ENCODE measurements around the gene C2CD5.
A peak's percentile ranks its signal among the peaks of the same experiment; 100 is the strongest.
"Not testable (repeated sequence)": the region's sequence is repeated elsewhere in the genome, so short reads cannot be mapped to it uniquely, and the experiment has no call there.

The C2CD5 gene

DNA sequence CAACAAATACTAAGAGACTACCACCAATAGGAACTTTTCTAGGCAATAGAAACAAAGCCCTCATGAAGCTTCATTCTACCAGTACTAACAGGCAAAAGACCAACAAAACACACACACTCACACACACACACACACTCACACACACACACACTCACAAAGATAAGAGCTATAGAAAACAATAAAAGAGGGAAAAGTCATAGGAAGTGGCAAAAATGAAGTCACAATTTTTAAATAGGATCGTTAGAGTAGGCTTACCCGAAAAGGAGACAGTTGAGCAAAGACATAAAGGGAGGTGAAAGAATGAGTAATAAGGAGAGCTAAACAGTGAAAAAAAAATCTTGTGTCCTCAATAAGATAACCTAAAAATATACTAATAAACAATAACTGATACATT is 66.5 kb downstream of the C2CD5 start:
- Mint-ChIP-seq H3K9me3 (no peaks in the 10 kb centered on the region), H3K36me3 (ENCODE audit: low read depth) (peaks cover 30% of the 10 kb centered on the region), H3K27ac (peak overlapping the region; percentile 54), H3K4me1 (ENCODE audit: low read depth) (peaks cover 23% of the 10 kb centered on the region), H3K4me3 (no peak overlapping the region), H3K27me3 (ENCODE audit: low read depth) (no peaks in the 10 kb centered on the region)
- no peak for DNase-seq (ENCODE audit: low spot score)

DNA sequence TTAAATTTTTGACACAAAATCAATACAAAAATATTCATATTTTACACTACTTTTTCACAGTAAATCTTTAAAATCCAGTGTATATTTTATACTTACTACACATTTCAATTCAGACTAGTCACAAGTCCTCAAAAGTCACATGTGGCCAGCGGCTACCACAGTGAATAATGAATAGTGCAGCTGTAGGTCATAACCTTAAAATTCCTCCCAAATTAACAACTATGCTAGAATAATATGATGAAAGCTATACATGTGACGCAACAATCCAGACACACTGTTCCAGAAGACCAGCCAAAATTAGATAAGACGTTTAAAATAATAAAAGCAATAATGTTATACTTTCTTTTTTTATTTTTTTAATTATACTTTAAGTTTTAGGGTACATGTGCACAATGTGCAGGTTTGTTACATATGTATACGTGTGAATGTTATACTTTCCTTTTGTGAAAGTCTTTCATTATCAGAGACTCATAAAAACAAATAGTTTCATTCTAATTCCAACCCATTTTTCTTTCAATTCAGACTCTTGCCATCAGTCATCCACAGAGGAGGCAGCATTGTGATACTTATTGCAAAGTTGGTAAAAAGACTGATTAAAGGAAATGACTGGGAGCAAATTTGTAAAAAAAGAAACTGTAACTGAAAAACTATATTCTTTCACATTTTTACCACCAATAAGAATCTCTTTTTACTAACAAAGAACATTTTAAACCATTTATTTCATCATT is 67.0 kb downstream of the C2CD5 start:
- Mint-ChIP-seq H3K4me1 (ENCODE audit: low read depth) (peaks cover 23% of the 10 kb centered on the region), H3K36me3 (ENCODE audit: low read depth) (peaks cover 28% of the 10 kb centered on the region), H3K4me3 (no peak overlapping the region), H3K27ac (peak overlapping the region; percentile 54), H3K9me3 (no peaks in the 10 kb centered on the region), H3K27me3 (ENCODE audit: low read depth) (no peaks in the 10 kb centered on the region)
- no peak for DNase-seq (ENCODE audit: low spot score)

DNA sequence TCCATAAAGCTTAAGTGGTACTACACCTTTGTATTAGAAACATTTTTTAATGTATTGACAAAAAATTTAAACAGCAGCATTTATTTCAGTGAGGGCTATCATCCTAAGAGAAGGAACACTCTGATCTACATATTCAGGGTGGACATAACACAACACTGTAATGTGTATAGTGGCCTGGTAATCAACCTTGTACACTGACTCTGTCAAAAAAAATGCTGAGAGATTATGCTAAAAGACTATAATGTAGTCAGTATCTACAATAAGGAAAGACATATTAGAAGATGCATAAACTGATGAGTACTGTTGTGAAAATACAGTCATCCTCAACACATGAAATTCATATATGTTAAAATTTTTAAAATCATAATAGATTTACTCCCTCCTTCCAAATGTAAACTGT is 68.2 kb downstream of the C2CD5 start:
- Mint-ChIP-seq H3K4me3 (no peak overlapping the region), H3K27ac (no peak overlapping the region), H3K4me1 (ENCODE audit: low read depth) (peaks cover 23% of the 10 kb centered on the region), H3K27me3 (ENCODE audit: low read depth) (no peaks in the 10 kb centered on the region), H3K9me3 (no peaks in the 10 kb centered on the region), H3K36me3 (ENCODE audit: low read depth) (peaks cover 21% of the 10 kb centered on the region)
- no peak for DNase-seq (ENCODE audit: low spot score)

DNA sequence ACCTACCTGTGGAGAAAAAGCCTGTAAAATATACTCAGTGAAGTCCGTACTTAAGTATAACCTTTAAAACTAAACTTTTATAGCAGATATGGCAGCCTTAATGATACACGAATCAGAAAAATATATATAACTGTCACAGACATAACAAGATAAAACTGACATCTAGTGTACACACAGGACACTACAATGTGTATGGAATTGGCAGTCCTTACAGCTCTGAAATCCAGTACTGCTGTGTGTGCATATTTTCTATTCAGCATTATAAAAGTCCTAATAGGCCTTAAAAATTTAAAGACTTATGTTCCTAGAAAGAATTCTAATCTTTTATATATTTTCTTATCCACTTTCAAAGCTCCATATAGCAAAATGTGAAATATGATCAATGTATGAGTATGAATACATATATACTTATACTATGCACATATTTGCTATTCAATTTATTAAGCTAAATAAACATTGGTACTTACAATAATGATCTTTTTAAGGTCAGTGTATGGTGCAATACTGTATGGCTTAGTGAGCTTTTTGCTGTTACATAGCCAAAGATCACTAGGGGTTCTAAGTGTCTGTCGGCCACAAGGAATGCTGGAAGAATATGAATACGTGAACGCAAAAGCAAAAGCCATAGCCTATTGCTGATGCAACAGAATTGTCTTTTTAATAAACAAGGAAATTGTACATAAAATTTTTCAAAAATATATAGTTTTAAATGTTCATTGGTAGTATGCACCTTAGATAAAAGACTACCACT is 69.2 kb downstream of the C2CD5 start:
- H3K36me3 Mint-ChIP-seq (ENCODE audit: low read depth): peaks cover 27% of the 10 kb centered on the region
- H3K4me3 Mint-ChIP-seq: no peak overlapping the region
- peaks cover 19% of the 10 kb centered on the region for H3K4me1 Mint-ChIP-seq (ENCODE audit: low read depth)

DNA sequence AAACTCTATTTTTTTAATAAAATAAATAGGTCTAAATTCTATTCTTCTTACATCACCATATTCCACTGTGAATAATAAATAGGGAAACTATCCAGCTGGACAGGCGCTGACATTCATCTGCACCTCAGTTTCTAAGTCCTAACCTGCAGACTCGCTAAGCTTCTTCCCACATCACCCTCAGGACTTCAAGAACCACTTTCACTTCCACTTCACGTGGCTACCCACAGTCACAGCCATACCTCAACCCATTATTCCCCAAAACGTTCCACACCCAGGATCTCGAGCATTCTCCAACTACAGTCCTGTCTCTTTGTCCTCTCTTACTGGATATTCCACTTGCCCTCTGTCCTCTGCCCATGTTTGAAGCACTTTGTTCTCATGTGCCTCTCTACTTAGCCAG is 71.1 kb downstream of the C2CD5 start:
- Mint-ChIP-seq H3K27me3 (ENCODE audit: low read depth) (no peaks in the 10 kb centered on the region), H3K36me3 (ENCODE audit: low read depth) (peaks cover 32% of the 10 kb centered on the region), H3K4me3 (no peak overlapping the region), H3K27ac (no peak overlapping the region), H3K9me3 (no peaks in the 10 kb centered on the region), H3K4me1 (ENCODE audit: low read depth) (peaks cover 11% of the 10 kb centered on the region)
- DNase-seq (ENCODE audit: low spot score): no peak

More for the DNA sequence above, 69.2 kb downstream of the C2CD5 start:
- no peak for DNase-seq (ENCODE audit: low spot score)
- Mint-ChIP-seq H3K27ac (no peak overlapping the region), H3K27me3 (ENCODE audit: low read depth) (no peaks in the 10 kb centered on the region), H3K9me3 (no peaks in the 10 kb centered on the region)

DNA sequence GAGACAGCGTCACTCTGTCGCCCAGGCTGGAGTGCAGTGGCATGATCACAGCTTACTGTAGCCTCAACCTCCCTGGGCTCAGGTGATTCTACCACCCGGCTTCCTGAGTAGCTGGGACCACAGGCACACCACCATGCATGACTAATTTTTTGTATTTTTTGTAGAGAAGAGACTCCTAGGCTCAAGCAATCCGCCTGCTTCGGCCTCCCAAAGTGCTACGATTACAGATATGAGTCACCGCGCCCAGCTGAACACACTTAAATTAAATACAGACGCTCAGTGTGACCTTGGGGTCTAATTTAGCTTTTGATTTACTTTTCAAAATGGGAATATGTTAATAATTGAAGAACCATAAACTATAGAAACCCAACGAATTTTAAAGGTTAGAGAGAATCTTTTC is 77.2 kb downstream of the C2CD5 start:
- no peak overlapping the region for H3K4me3 Mint-ChIP-seq
- no peaks in the 10 kb centered on the region for H3K9me3 Mint-ChIP-seq
- DNase-seq (ENCODE audit: low spot score): no peak
- H3K27ac Mint-ChIP-seq: no peak overlapping the region
- no peaks in the 10 kb centered on the region for H3K27me3 Mint-ChIP-seq (ENCODE audit: low read depth)
- H3K36me3 Mint-ChIP-seq (ENCODE audit: low read depth): peaks cover 19% of the 10 kb centered on the region
- no peaks in the 10 kb centered on the region for H3K4me1 Mint-ChIP-seq (ENCODE audit: low read depth)

DNA sequence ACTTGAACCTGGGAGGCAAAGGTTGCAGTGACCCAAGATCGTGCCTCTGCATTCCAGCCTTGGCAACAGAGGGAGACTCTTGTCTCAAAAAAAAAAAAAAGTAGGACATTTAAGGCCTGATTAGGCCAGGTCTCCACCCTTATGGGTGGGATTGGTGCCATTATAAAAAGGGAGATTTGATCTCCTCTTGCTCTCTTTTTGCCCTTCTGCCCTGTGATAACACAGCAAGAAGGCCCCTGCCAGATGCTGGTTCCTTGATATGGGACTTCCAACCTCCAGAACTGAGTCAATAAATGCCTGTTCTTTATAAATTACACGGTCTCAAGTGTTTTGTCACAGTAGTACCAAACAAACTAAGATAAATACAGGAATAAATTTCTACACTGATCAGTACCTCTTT is 81.0 kb downstream of the C2CD5 start:
- H3K27me3 Mint-ChIP-seq (ENCODE audit: low read depth): no peaks in the 10 kb centered on the region
- no peak overlapping the region for H3K4me3 Mint-ChIP-seq
- H3K27ac Mint-ChIP-seq: no peak overlapping the region
- H3K4me1 Mint-ChIP-seq (ENCODE audit: low read depth): peaks cover 2% of the 10 kb centered on the region
- DNase-seq (ENCODE audit: low spot score): no peak
- peaks cover 10% of the 10 kb centered on the region for H3K36me3 Mint-ChIP-seq (ENCODE audit: low read depth)
- no peaks in the 10 kb centered on the region for H3K9me3 Mint-ChIP-seq

DNA sequence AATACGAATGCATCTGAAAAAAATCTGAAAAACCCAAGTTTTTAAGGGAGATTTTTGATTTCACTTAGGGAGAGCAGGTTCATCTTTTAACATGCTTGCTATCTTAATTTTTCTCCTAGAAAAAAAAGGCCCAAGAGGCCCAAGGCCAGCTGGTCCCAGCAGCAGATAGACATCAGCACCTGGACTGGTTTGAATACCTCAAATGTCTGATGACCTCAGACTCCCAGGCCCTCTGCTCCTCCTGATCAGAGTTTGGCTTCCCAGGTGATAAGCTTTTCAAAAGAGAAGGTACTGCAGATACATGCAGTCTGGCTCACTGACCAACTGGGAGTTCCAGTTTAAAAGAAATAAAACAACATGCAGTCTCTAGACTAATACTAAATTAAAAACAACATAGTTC is 82.6 kb downstream of the C2CD5 start:
- Mint-ChIP-seq H3K9me3 (no peaks in the 10 kb centered on the region), H3K4me1 (ENCODE audit: low read depth) (peaks cover 2% of the 10 kb centered on the region), H3K27ac (no peak overlapping the region), H3K27me3 (ENCODE audit: low read depth) (no peaks in the 10 kb centered on the region), H3K4me3 (no peak overlapping the region), H3K36me3 (ENCODE audit: low read depth) (peaks cover 11% of the 10 kb centered on the region)
- DNase-seq (ENCODE audit: low spot score): no peak

DNA sequence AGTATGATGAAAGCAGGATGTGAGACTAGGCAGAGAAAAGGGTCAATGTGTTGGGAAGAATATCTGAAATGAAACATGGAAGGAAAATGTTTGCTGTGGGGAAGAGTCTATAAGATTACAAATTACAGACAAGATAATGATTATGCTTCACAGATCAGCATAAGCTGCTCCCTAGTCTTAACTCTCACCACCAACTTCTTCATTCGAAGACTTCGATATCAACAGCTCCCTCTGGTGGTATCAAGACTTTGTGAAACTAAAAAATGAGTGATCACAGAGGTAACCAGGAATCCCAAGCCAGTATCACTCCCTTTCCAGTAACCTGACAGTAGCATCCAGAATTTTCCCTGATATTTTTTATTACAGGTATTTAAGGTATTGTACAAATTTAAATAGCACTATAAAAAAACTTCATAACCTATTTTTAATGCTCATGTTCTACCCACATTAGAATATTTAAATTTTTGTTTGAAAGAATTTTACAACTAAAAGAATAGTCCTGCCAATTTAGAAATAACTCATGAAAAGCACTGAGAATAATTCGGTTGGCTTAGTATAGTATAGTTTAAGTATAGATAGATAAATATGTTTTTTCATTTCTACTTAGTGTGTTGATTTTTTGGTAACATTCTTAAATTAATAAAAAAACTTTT is 84.4 kb downstream of the C2CD5 start:
- Mint-ChIP-seq H3K9me3 (no peaks in the 10 kb centered on the region), H3K4me1 (ENCODE audit: low read depth) (peaks cover 2% of the 10 kb centered on the region), H3K27ac (no peak overlapping the region), H3K36me3 (ENCODE audit: low read depth) (peaks cover 11% of the 10 kb centered on the region), H3K4me3 (no peak overlapping the region), H3K27me3 (ENCODE audit: low read depth) (no peaks in the 10 kb centered on the region)
- DNase-seq (ENCODE audit: low spot score): no peak

DNA sequence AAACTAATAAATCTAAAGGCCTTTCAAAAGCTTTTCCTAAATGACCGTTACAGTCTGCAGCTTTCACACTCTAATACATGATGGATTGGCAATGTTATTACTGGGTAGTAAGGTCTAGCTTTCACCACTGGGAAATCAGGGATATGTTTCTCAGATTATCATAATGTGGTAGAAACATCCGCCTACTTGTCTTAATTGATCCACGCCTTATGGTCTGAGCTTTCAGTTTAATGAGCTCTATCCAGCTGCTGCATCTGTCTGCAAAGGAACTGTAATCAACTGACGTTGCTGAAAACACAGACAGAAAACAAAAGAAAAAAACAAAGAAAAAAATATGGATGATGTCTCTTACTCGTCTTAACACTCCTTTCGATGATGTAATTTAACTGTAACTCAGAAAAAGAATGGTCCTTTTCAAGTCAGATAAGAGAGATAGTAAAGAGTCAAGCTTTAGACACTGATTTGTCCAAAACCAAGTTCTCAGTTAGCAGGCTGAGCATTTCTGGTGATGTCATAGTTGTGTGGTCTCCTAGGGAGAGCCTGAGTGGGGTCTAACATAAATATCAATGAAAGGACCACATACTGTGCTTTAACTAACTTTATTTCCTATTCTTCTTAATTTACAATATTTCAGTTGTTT is 85.9 kb downstream of the C2CD5 start:
- Mint-ChIP-seq H3K27ac (no peak overlapping the region), H3K9me3 (no peaks in the 10 kb centered on the region), H3K27me3 (ENCODE audit: low read depth) (no peaks in the 10 kb centered on the region), H3K36me3 (ENCODE audit: low read depth) (peaks cover 17% of the 10 kb centered on the region), H3K4me1 (ENCODE audit: low read depth) (peaks cover 2% of the 10 kb centered on the region), H3K4me3 (no peak overlapping the region)
- no peak for DNase-seq (ENCODE audit: low spot score)

DNA sequence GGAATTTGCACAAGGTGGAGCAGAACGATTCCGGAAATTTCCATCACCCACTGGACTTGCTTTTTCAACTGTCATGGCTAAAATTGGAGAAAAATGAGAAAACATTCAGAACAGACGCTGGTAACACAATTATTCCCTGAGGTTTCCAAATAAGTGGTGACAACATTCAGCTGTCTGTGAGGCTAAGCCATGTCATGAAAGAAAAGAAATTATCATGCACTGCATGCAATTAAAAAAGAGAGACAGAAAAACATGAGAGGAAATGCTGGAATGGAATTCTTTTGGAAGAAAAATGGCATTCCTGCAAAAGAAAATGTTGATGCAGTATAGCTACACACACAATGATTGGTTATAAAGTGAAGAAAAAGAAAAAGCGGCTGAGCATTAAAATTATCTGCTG is 87.3 kb downstream of the C2CD5 start:
- no peaks in the 10 kb centered on the region for H3K27me3 Mint-ChIP-seq (ENCODE audit: low read depth)
- H3K27ac Mint-ChIP-seq: no peak overlapping the region
- no peak overlapping the region for H3K4me3 Mint-ChIP-seq
- no peak for DNase-seq (ENCODE audit: low spot score)
- peaks cover 16% of the 10 kb centered on the region for H3K36me3 Mint-ChIP-seq (ENCODE audit: low read depth)
- no peaks in the 10 kb centered on the region for H3K9me3 Mint-ChIP-seq
- H3K4me1 Mint-ChIP-seq (ENCODE audit: low read depth): peaks cover 2% of the 10 kb centered on the region

DNA sequence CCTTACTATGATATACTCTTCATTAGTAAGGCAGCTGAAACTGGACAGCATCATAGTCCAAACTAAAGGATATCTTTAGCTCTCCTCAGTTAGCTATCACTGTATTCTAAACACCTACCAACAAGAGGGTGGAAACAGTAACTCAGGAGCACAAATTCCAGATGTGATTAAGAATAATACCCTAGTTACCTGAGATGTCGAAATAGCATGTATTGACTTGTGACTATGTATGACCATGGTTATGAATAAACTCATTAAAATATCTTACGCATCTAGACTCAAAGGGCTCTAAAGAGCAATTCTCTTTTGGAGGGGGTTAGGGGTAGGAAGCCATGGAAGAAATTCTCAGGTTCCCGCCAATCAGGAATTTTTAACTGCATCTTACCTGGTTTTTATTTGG is 90.8 kb downstream of the C2CD5 start:
- Mint-ChIP-seq H3K4me1 (ENCODE audit: low read depth) (no peaks in the 10 kb centered on the region), H3K9me3 (no peaks in the 10 kb centered on the region), H3K27ac (no peak overlapping the region), H3K4me3 (no peak overlapping the region), H3K27me3 (ENCODE audit: low read depth) (no peaks in the 10 kb centered on the region), H3K36me3 (ENCODE audit: low read depth) (peaks cover 9% of the 10 kb centered on the region)
- DNase-seq (ENCODE audit: low spot score): no peak

DNA sequence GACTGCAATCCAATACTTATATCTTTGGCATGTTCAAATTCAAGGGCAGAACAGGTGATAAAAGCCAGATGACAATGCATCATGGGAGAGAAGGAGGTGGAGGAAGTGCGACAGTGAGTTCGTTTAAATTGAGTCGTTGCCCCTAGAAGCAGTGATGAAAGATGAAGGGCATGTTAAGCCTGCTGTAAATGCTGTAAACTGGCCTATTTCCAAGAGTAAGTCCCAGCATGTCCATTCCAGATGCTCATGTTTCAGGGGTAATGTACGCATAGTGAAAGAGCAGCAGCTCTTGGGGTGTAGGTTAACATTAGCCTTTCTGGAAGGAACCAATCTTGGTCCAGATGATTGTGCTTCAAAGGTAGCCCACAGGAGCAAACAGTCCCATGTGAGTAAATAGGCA is 97.1 kb downstream of the C2CD5 start:
- no peaks in the 10 kb centered on the region for H3K9me3 Mint-ChIP-seq
- no peak overlapping the region for H3K4me3 Mint-ChIP-seq
- no peak overlapping the region for H3K27ac Mint-ChIP-seq
- no peaks in the 10 kb centered on the region for H3K36me3 Mint-ChIP-seq (ENCODE audit: low read depth)
- DNase-seq (ENCODE audit: low spot score): no peak
- peaks cover 1% of the 10 kb centered on the region for H3K27me3 Mint-ChIP-seq (ENCODE audit: low read depth)
- H3K4me1 Mint-ChIP-seq (ENCODE audit: low read depth): no peaks in the 10 kb centered on the region

DNA sequence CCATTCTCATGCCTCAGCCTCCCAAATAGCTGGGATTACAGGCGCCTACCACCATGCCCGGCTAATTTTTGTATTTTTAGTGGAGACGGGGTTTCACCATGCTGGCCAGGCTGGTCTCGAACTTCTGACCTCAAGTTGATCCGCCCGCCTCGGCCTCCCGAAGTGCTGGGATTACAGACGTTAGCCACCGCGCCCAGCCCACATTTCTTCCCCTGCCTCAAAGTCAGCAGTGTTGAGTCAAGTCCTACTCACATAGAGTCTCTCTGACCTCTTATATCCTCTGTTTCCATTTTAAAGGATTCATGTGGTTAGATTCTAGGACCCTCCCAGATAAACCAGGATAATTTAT is 100.1 kb downstream of the C2CD5 start:
- H3K27ac Mint-ChIP-seq; H3K4me3 Mint-ChIP-seq; H3K9me3 Mint-ChIP-seq; H3K4me1 Mint-ChIP-seq (ENCODE audit: low read depth); DNase-seq (ENCODE audit: low spot score); H3K36me3 Mint-ChIP-seq (ENCODE audit: low read depth): not testable (repeated sequence)
- peaks cover 20% of the 10 kb centered on the region for H3K27me3 Mint-ChIP-seq (ENCODE audit: low read depth)
